Astrocyte of the spinal cord (primary cell): ENCODE results near the gene ABTB2.

Experiments used
- DNase-seq: peaks from one replicate; pipeline ENCODE4 v3.0.0; 2011; ENCODE audit warnings: low read depth, low spot score
- H3K4me3 ChIP-seq: 2 replicates; pipeline ENCODE4 v1.5.1; 2011; ENCODE audit warnings: low read depth, mild to moderate bottlenecking, low read length, moderate library complexity
- in situ Hi-C: cut with HindIII; loops from 2 replicates; pipeline ENCODE4 v1.10.0; 2017; ENCODE audit warnings: low sequenced_read_pairs
- TF ChIP-seq, protein P1 (sequence below): IDR thresholded peaks from 2 replicates; pipeline ENCODE4 v1.5.1; 2012; ENCODE audit warnings: low read depth, mild to moderate bottlenecking, low read length, inconsistent platforms

Gene ABTB2

DNA sequence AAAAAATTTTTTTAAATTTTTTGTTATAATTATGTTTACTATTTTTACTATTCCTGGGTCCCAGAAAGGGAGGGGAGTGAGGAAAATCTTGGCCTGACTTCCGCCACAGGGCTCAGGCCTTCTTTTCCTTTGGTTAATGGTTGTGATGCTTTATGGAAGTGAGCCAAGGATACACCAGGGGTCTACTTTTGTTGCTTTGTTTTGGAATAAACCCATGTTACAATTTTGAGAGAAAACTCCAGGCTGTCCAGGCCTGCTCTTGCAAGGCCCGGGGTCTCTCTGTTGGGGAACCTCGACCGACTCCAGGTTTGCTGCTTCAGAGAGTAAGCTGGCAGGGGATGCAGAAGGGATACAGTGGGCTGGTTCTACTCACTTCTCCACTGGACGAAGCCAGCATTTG, 84.7 kb downstream of the ABTB2 start:
- no peak overlapping the region for H3K4me3 ChIP-seq
- DNase-seq: no peak
- TF ChIP-seq, protein P1, sequence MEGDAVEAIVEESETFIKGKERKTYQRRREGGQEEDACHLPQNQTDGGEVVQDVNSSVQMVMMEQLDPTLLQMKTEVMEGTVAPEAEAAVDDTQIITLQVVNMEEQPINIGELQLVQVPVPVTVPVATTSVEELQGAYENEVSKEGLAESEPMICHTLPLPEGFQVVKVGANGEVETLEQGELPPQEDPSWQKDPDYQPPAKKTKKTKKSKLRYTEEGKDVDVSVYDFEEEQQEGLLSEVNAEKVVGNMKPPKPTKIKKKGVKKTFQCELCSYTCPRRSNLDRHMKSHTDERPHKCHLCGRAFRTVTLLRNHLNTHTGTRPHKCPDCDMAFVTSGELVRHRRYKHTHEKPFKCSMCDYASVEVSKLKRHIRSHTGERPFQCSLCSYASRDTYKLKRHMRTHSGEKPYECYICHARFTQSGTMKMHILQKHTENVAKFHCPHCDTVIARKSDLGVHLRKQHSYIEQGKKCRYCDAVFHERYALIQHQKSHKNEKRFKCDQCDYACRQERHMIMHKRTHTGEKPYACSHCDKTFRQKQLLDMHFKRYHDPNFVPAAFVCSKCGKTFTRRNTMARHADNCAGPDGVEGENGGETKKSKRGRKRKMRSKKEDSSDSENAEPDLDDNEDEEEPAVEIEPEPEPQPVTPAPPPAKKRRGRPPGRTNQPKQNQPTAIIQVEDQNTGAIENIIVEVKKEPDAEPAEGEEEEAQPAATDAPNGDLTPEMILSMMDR: no peak
- in situ Hi-C loops: no loop called here

DNA sequence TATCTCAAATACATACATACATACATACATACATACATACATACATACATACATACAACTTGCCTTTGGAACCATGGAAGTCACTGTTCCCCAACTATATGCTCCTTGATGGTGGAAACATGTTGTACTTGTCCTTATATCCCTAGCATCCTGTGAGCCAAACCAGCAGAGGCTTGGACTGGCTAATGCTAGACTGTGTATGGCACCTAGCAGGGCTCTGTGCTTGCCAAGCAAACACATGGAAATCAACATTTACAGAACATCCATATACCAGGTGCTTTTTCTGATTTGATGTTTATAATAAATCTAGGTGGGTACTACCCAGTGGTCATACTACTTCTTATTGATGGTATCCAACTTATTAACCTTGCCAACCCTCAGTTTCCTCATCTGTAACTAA, 86.1 kb downstream of the ABTB2 start:
- no peak for DNase-seq
- TF ChIP-seq, protein P1: no peak
- in situ Hi-C loops: no loop called here
- no peak overlapping the region for H3K4me3 ChIP-seq

DNA sequence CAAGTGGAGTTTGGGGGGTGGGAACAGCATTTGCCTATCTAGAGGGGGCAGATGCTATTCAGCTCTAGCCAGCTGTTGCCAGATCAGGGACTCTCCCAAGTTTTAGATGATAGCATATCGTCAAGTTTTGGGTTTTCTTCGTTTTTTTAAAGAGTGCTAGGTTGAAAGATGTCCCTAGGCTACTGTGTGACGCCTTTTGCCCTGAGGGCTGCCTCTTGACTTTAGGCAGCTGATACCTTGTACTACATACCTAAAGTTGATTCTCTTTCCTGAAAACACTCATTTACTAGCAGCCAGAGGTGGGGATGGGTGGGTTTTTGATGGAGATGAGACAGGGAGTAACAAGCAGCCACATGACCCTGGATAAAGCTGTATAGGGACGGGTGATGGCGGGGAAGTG, 87.1 kb downstream of the ABTB2 start:
- TF ChIP-seq, protein P1: no peak
- in situ Hi-C loops: no loop called here
- no peak for DNase-seq
- no peak overlapping the region for H3K4me3 ChIP-seq

DNA sequence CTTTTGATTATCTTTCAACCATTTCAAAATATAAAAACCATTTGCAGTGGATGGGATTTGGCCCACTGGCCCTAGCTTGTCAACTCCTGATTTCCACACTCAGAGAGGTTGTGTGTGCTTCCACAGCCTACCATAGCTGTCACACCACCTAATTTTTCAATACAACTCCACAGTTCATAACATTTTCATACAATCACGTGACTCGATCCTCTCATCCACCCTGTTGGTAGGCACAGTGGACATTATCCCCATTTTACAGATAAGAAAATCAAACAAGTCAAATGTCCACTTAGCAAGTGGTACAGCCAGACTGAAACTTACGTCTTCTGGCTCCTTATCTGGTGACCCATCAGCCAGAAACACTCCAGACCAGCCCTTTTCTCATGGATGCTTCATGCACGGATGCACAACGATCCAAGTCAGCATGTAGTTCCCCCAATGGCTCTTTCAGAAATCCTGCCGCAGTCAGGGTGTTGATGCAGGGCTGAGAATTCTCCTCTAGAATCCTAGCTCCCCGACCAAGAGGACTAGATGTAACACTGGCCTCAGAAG, 88.0 kb downstream of the ABTB2 start:
- H3K4me3 ChIP-seq: no peak overlapping the region
- DNase-seq: no peak
- in situ Hi-C loops: no loop called here
- TF ChIP-seq, protein P1: no peak

DNA sequence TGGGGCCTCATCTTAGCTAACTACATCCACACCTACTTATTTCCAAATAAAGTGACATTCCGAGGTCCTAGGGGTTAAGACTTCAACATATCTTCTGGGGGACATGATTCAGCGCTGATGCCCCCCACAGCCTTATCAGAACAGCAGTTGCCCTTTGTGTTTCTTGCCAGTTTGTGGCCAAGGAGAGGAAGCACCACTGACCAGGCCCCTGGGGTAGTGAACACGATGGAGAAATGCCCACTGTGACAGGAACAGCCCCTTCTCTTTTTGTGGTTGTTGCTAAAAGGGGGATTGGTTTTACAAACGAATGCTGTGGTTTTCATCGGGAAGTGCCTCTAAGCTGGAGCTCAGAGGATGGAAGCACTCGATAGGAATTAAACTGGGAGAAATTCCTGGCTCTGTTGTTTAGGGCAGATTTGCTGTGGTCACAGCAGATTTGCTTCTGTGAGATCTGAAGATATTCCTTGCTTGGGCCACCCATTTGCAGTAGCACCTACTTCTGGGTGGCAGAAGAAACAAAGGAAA, 88.8 kb downstream of the ABTB2 start:
- in situ Hi-C loops: no loop called here

DNA sequence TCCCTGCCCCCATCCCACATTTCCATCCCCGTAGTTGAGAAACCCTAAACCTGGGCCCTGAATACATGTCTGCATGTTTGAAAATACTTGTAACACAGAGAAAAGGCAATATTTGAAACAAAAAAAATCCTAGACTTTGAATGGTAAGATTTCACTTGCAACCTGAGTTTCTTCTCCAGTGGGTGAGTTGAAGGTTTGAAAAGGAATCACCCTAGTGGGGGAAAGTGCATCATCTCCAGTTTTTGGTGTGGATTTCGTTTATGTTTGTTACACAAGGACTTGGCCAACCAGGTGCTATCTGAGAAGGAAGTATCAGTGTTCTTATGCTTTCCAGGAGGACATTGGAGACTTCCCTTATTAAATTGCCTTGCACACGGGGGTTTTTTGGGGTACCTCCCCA, 90.4 kb downstream of the ABTB2 start:
- DNase-seq: no peak
- in situ Hi-C loops: no loop called here
- TF ChIP-seq, protein P1: no peak
- no peak overlapping the region for H3K4me3 ChIP-seq

More for the DNA sequence above, 88.8 kb downstream of the ABTB2 start:
- DNase-seq: peak; percentile 22
- no peak overlapping the region for H3K4me3 ChIP-seq
- TF ChIP-seq, protein P1: no peak

DNA sequence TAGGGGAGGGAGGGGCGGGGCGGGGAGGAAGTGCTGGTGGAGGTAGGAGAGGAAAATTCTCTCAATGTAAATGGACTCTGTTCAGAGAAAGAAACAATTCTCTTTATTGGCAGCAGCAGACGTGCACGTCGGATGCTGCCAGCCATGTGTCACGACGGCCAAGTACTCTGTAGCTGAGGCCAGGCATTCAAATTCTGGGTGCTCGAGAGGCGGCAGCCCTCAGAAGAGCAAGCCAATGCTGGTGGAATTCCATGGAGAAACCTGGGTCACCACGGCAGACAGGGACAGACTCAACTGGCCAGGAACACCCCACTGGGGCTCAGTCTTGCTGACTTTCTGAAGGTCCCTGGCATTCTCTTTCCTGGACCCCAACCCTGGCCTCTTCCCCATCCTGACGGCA, 90.8 kb downstream of the ABTB2 start:
- TF ChIP-seq, protein P1: no peak
- no peak overlapping the region for H3K4me3 ChIP-seq
- no peak for DNase-seq
- in situ Hi-C loops: no loop called here
